Smooth muscle cell (in vitro differentiated cells): ENCODE measurements around the gene PRMT1. TPM values are rescaled to one million over a fixed set of nuclear protein-coding genes. Genes with fewer than 3 reads are reported as not detected.
A peak's percentile ranks its signal among the peaks of the same experiment; 100 is the strongest.

Experiments
- DNase-seq: peaks from one replicate; lab custom pipeline; 2025; ENCODE audit not compliant: unreplicated experiment; lab: John Stamatoyannopoulos, UW
- H2AFZ ChIP-seq: fragments of 200-600 bp; sonication (generic); 2 replicates; pipeline ENCODE4 v1.6.0; 2016; ENCODE audit warnings: antibody characterized with exemption, low read depth, mild to moderate bottlenecking
- H3F3A ChIP-seq: fragments of 200-600 bp; sonication (generic); 2 replicates; pipeline ENCODE4 v1.6.0; 2017; ENCODE audit warnings: antibody characterized with exemption, low read depth
- H3K27ac ChIP-seq: fragments of 200-600 bp; sonication (generic); 2 replicates; pipeline ENCODE4 v1.5.1; 2016; ENCODE audit warnings: low read depth, mild to moderate bottlenecking
- H3K27me3 ChIP-seq: fragments of 200-600 bp; sonication (generic); 2 replicates; pipeline ENCODE4 v1.6.1; 2016; ENCODE audit warnings: low read depth, mild to moderate bottlenecking
- H3K36me3 ChIP-seq: fragments of 200-600 bp; sonication (generic); 2 replicates; pipeline ENCODE4 v1.5.1; 2016; ENCODE audit warnings: low read depth
- H3K4me1 ChIP-seq: fragments of 200-600 bp; sonication (generic); 2 replicates; pipeline ENCODE4 v1.5.1; 2016; ENCODE audit warnings: low read depth
- H3K4me2 ChIP-seq: fragments of 200-600 bp; sonication (generic); 2 replicates; pipeline ENCODE4 v1.6.0; 2016; ENCODE audit warnings: mild to moderate bottlenecking
- H3K4me3 ChIP-seq: fragments of 200-600 bp; sonication (generic); 2 replicates; pipeline ENCODE4 v1.5.1; 2016; ENCODE audit warnings: mild to moderate bottlenecking
- H3K79me2 ChIP-seq: fragments of 200-600 bp; sonication (generic); 2 replicates; pipeline ENCODE4 v1.6.0; 2016; ENCODE audit warnings: low read depth, mild to moderate bottlenecking
- H3K9ac ChIP-seq: fragments of 200-600 bp; sonication (generic); 2 replicates; pipeline ENCODE4 v1.6.0; 2016; ENCODE audit warnings: low read depth
- H3K9me3 ChIP-seq: fragments of 200-600 bp; sonication (generic); replicated peaks from 2 replicates; pipeline ENCODE4 v1.5.1; 2016; ENCODE audit warnings: low read depth
- H4K20me1 ChIP-seq: fragments of 200-600 bp; sonication (generic); 2 replicates; pipeline ENCODE4 v1.6.0; 2016; ENCODE audit warnings: low read depth
- WGBS: methylation state at CpG from one replicate; pipeline ENCODE4 v1.1.7; 2016; ENCODE audit warnings: low lambda C conversion rate; 5-methylcytosine and 5-hydroxymethylcytosine counted together
- polyA plus RNA-seq: library from polyadenylated mRNA; unstranded; fragments of >200 nt; fragmentation: Nextera tagmentation; extraction: Ambion mirVana; gene quantifications from 2 replicates; pipeline ENCODE4 v1.2.1, GENCODE V29; 2016
- total RNA-seq: library from RNA; depleted of rRNA; stranded (reverse); fragments of >200 nt; gene quantifications from 2 replicates; pipeline ENCODE4 v1.2.3, GENCODE V29; 2014
- TF ChIP-seq, protein P1 (sequence below): fragments of 200-600 bp; sonication (generic); IDR thresholded peaks from 2 replicates; pipeline ENCODE4 v1.5.1; 2017; ENCODE audit warnings: borderline replicate concordance, mild to moderate bottlenecking, antibody characterized with exemption; ENCODE audit not compliant: insufficient read depth, poor library complexity, severe bottlenecking

PRMT1 gene
- total and polyA plus RNA-seq, 2 experiments from 2014 or later, result 147 to 175 TPM

DNA sequence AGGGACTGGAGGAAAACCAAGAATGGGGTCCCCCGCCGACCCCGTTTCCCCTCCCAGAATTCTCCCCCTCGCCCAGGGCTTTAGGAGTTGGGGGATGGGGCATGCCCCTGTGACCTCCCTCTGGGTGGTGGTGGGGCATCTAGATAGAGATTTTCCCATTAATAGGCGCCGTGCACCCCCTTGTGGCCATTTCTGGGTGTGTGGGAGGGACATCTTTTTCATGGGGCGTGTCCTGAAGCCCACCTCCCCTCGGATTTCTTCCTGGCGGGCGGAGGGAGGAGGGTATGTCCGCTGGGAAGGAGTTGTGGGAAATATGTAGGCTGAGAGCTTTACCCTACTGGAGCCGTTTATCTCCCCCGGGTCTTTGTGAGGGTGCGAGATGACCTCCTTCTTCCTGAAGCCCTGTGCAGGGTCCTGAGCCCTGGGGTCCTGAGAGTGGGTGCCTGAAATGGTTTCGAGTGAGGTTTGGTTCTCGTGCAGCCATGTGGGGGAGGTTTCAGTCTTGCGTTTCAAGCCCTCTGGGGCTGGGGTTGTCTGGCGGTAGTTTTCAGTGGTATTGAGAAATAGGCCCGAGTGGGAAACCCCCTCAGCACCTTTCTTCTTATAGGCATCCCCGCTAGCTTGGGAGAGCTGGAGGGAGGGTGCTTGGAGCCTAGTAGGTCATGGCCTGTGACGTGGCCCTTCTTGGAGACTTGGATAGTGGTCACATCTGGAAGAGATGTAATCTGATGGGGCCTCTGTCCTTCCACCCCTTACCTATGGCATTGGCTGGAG is 1.0 kb downstream of the PRMT1 start:
- TF ChIP-seq, protein P1, sequence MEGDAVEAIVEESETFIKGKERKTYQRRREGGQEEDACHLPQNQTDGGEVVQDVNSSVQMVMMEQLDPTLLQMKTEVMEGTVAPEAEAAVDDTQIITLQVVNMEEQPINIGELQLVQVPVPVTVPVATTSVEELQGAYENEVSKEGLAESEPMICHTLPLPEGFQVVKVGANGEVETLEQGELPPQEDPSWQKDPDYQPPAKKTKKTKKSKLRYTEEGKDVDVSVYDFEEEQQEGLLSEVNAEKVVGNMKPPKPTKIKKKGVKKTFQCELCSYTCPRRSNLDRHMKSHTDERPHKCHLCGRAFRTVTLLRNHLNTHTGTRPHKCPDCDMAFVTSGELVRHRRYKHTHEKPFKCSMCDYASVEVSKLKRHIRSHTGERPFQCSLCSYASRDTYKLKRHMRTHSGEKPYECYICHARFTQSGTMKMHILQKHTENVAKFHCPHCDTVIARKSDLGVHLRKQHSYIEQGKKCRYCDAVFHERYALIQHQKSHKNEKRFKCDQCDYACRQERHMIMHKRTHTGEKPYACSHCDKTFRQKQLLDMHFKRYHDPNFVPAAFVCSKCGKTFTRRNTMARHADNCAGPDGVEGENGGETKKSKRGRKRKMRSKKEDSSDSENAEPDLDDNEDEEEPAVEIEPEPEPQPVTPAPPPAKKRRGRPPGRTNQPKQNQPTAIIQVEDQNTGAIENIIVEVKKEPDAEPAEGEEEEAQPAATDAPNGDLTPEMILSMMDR, result peak; percentile 67

DNA sequence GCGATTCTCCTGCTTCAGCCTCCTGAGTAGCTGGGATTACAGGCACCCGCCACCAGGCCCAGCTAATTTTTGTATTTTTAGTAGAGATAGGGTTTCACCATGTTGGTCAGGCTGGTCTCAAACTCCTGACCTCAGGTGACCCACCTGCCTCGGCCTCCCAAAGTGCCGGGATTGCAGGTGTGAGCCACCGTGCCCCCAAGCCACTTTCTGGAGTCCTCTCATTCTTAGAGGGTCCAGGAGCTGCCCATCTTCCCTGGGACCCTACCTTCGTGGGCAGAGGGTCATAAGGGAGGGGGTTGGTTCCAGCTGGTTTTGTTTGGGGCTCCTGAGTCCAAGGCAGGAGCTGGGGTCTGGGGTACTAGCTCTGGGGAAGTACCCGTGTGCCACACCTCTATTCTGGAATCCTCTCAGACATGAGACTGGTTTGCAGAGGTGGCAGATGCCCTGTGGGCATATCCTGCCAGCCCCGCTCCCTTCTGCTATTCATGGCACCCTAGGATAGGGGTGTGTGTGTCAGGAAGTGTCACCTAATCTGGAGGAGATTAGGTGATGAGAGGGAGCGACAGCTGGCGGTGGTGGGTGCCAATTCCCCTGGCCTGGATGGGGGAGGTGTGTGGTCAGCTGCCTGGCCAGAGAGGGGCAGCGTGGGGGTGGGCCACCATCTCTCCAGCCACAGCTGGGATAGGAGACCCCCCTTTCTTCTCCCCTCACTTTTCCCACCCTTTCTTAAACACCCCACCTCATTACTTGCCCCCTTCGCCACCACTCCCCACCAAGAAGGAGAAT is 2.1 kb downstream of the PRMT1 start:
- Histone ChIP-seq H3K27ac (peak overlapping the region; percentile 78), H3K27me3 (no peaks in the 10 kb centered on the region), H3F3A (peaks cover 26% of the 10 kb centered on the region), H3K9ac (no peak overlapping the region), H3K36me3 (no peaks in the 10 kb centered on the region), H4K20me1 (peaks cover 53% of the 10 kb centered on the region), H2AFZ (no peak overlapping the region), H3K4me3 (no peak overlapping the region), H3K4me1 (peaks cover 16% of the 10 kb centered on the region), H3K9me3 (no peaks in the 10 kb centered on the region), H3K79me2 (peaks cover 55% of the 10 kb centered on the region), H3K4me2 (peak overlapping the region; percentile 91)
- 66% methylated on average over 10 of the region's 12 CpGs for WGBS
- TF ChIP-seq, protein P1, result no peak
- no peak for DNase-seq

More for the DNA sequence above, 1.0 kb downstream of the PRMT1 start:
- H3K4me2 ChIP-seq, result peak overlapping the region; percentile 91
- 4% methylated on average over 19 of the region's 21 CpGs for WGBS
- peak overlapping the region; percentile 68 for H3K4me3 ChIP-seq
- peak overlapping the region; percentile 83 for H3K9ac ChIP-seq
- no peaks in the 10 kb centered on the region for H3K27me3 ChIP-seq
- no peaks in the 10 kb centered on the region for H3K36me3 ChIP-seq
- H3K9me3 ChIP-seq, result no peaks in the 10 kb centered on the region
- peak overlapping the region; percentile 78 for H3K27ac ChIP-seq
- no peak overlapping the region for H2AFZ ChIP-seq
- peaks cover 16% of the 10 kb centered on the region for H3K4me1 ChIP-seq
- peaks cover 52% of the 10 kb centered on the region for H3K79me2 ChIP-seq
- peaks cover 32% of the 10 kb centered on the region for H3F3A ChIP-seq
- H4K20me1 ChIP-seq, result peaks cover 47% of the 10 kb centered on the region
- peak; percentile 51 for DNase-seq

DNA sequence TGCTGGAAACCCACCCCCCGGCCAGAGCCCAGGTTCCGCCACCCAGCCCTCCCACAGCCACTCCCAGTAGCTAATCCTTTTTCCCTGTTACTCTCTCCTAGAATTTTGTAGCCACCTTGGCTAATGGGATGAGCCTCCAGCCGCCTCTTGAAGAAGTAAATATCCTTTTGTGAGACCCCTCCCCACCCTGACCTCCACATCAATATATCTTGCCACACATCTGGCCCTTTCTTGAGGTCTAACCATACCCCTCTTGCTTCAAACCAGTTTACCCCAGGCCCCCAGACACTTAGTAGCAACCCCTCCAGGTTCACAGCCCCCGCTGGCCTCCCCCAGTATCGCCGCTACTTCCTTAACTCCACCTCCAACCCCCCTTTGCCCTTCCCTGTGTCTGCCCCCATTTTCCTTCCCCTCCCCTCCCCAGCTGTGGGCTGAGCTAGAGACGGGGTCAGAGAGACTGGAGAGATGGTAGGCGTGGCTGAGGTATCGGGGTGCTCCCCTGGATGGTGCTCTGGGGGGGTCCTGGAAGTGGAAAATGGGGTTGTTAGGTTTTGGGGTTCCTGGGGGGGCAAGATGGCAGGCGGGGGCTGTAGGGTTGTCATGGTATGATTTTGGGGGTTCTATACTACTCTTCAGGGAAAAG is 2.8 kb downstream of the PRMT1 start:
- no peaks in the 10 kb centered on the region for H3K9me3 ChIP-seq
- peak overlapping the region; percentile 8 for H3K9ac ChIP-seq
- H3K79me2 ChIP-seq, result peaks cover 55% of the 10 kb centered on the region
- H3K4me1 ChIP-seq, result peaks cover 16% of the 10 kb centered on the region
- H3K36me3 ChIP-seq, result no peaks in the 10 kb centered on the region
- peaks cover 20% of the 10 kb centered on the region for H3F3A ChIP-seq
- peak overlapping the region; percentile 85 for H3K4me2 ChIP-seq
- H3K4me3 ChIP-seq, result no peak overlapping the region
- no peaks in the 10 kb centered on the region for H3K27me3 ChIP-seq
- H2AFZ ChIP-seq, result no peak overlapping the region
- TF ChIP-seq, protein P1, result no peak
- H4K20me1 ChIP-seq, result peaks cover 60% of the 10 kb centered on the region
- 68% methylated on average over 10 of the region's 10 CpGs for WGBS
- no peak for DNase-seq
- H3K27ac ChIP-seq, result peak overlapping the region; percentile 64
